ENCODE measurements around the gene STXBP6.

STXBP6 gene

DNA sequence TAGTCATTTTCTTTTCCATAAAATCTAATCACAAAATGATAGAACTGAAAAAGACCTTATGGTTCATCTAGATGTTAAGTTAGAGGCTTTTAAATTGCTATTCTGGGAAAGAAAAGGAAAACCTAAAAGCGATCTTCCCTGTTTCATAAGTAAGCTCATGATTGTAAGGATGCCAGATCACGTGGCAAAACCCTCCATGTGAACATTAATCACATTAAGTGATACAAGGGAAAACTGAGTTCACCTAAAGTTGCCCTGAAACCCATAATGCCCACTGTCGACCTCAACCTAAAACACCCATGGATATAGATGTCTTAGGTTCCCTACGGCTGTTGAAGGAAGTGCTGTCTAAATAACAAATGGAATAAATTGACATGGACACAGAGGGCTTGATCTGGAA lies 3.0 kb upstream of the STXBP6 start:
- no peak overlapping the region for H2BK5ac ChIP-seq (ENCODE audit: low read depth, low read length, poor library complexity, severe bottlenecking)
- H3K4ac ChIP-seq (ENCODE audit: low read depth in 1 of 2, low read length in 2 of 2): no peak overlapping the region
- H2AK5ac ChIP-seq (ENCODE audit: low read length, severe bottlenecking): no peak overlapping the region
- no peak overlapping the region for H3K27ac ChIP-seq (ENCODE audit: low read length, poor library complexity, severe bottlenecking)
- no peak overlapping the region for H4K8ac ChIP-seq (ENCODE audit: low read length)
- no peak overlapping the region for H4K91ac ChIP-seq (ENCODE audit: low read length)
- DNase-seq: no peak
- no peak overlapping the region for H2BK15ac ChIP-seq (ENCODE audit: low read depth, poor library complexity, severe bottlenecking)
- no peaks in the 10 kb centered on the region for H3K9me3 ChIP-seq (ENCODE audit: control insufficient read depth, low read length)
- no peak overlapping the region for H3K9ac ChIP-seq (ENCODE audit: low read length)
- no peak overlapping the region for H2AFZ ChIP-seq (ENCODE audit: low read depth, low read length)
- no peak overlapping the region for H3K4me3 ChIP-seq (ENCODE audit: insufficient read depth in 1 of 2, low read depth in 1 of 2, low read length in 2 of 2)
- H3K4me1 ChIP-seq (ENCODE audit: control insufficient read depth, insufficient read depth, low read depth, low read length): peaks cover 13% of the 10 kb centered on the region
- H2BK120ac ChIP-seq (ENCODE audit: low read depth, low read length): no peak overlapping the region
- no peak overlapping the region for H2BK12ac ChIP-seq (ENCODE audit: low read length in 2 of 2)
- H3K79me1 ChIP-seq (replicated peaks; ENCODE audit: low read length, poor library complexity, severe bottlenecking): no peaks in the 10 kb centered on the region
- no peak overlapping the region for H3K4me2 ChIP-seq (ENCODE audit: low read length, poor library complexity, severe bottlenecking)
- H3K18ac ChIP-seq (ENCODE audit: low read depth in 1 of 2, low read length in 2 of 2): no peak overlapping the region
- no peak overlapping the region for H3K23ac ChIP-seq (ENCODE audit: low read length in 2 of 2)
- H3K27me3 ChIP-seq (ENCODE audit: control insufficient read depth in 1 of 2, insufficient read depth in 1 of 2, low read length in 2 of 2): peaks cover 6 to 34% of the 10 kb centered on the region in 2 experiments
- 75% methylated on average over 2 of the region's 4 CpGs for WGBS
- H3K36me3 ChIP-seq (ENCODE audit: control insufficient read depth in 1 of 2, insufficient read depth in 2 of 2, low read depth in 1 of 2, low read length in 2 of 2): no peaks in the 10 kb centered on the region
- no peak overlapping the region for H3K14ac ChIP-seq (ENCODE audit: low read length in 2 of 2)

DNA sequence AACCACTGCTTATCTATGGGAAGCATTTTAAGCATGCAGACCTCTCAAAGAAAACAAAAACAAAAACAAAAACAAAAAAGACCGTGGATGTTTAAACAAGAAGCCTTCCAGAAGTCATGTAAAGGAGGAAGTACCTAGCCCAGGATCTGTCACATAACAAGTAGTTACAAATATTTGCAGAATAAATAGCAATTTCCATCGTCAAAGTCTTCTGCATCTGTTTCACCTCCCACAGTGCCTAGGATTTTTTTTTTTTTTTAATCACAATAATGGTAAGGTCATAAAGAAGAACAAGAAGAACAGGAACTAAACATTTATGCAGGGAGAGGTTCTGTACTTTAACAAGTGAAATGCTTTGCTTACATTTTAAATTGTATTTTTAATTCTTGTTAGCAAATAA lies 2.4 kb upstream of the STXBP6 start:
- Histone ChIP-seq H3K18ac (ENCODE audit: low read depth in 1 of 2, low read length in 2 of 2) (no peak overlapping the region), H3K9ac (ENCODE audit: low read length) (no peak overlapping the region), H2BK12ac (ENCODE audit: low read length in 2 of 2) (no peak overlapping the region), H3K4ac (ENCODE audit: low read depth in 1 of 2, low read length in 2 of 2) (no peak overlapping the region), H2BK15ac (ENCODE audit: low read depth, poor library complexity, severe bottlenecking) (no peak overlapping the region), H3K4me3 (ENCODE audit: insufficient read depth in 1 of 2, low read depth in 1 of 2, low read length in 2 of 2) (no peak overlapping the region), H3K9me3 (ENCODE audit: control insufficient read depth, low read length) (no peaks in the 10 kb centered on the region), H2BK120ac (ENCODE audit: low read depth, low read length) (no peak overlapping the region), H3K27me3 (ENCODE audit: control insufficient read depth in 1 of 2, insufficient read depth in 1 of 2, low read length in 2 of 2) (peaks cover 6 to 38% of the 10 kb centered on the region in 2 experiments), H4K91ac (ENCODE audit: low read length) (no peak overlapping the region), H3K27ac (ENCODE audit: low read length, poor library complexity, severe bottlenecking) (no peak overlapping the region), H2AK5ac (ENCODE audit: low read length, severe bottlenecking) (no peak overlapping the region), H4K8ac (ENCODE audit: low read length) (no peak overlapping the region), H3K4me1 (ENCODE audit: control insufficient read depth, insufficient read depth, low read depth, low read length) (peaks cover 13% of the 10 kb centered on the region), H3K36me3 (ENCODE audit: control insufficient read depth in 1 of 2, insufficient read depth in 2 of 2, low read depth in 1 of 2, low read length in 2 of 2) (no peaks in the 10 kb centered on the region), H3K4me2 (ENCODE audit: low read length, poor library complexity, severe bottlenecking) (no peak overlapping the region), H3K14ac (ENCODE audit: low read length in 2 of 2) (no peak overlapping the region), H2BK5ac (ENCODE audit: low read depth, low read length, poor library complexity, severe bottlenecking) (no peak overlapping the region), H2AFZ (ENCODE audit: low read depth, low read length) (no peak overlapping the region), H3K23ac (ENCODE audit: low read length in 2 of 2) (no peak overlapping the region), H3K79me1 (replicated peaks; ENCODE audit: low read length, poor library complexity, severe bottlenecking) (no peaks in the 10 kb centered on the region)
- WGBS: no CpG with 5 or more reads among the region's 2 CpGs
- DNase-seq: no peak

DNA sequence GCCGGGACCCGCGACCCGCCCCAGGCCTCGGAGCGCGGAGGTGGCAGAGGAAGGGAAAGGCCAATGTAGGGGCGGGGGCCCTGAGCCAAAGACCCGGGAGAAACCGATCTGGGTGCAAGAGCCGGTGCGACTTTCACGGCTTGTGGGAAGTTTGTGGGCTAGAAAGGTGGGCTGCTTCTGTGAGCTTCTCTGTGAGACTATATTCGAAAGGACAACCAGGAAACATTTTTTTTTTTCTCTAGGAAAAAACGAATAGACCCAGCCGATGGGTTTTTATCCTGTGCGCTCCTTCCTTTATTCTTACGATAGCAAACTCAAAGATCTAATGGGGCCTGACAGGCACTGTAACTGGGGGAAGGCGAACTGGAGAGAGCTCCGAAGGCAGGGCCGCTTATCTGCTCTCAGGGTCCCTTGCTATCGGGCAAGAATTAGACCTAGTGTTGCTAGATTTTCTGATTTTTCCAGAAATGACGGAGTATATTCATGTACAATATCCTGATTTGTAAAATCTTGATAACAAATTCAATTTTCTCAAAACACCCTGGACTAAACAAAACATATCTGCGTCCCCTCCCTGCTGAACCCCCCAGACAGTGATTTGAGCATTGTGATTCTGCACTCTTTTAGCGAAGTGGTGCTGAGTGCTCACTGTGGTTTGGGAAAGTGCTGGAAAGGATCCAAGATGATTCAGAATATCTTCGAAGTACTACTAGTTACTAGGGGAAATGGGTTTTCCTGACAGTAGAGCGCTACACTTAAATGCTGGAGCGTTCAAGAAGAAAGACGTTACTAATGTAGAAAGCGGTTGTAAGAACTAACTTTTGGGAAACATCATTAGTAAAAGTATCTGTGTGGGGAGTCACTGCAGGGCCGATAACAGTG lies 563 bp upstream of the STXBP6 start:
- Histone ChIP-seq H3K4me3 (ENCODE audit: insufficient read depth in 1 of 2, low read depth in 1 of 2, low read length in 2 of 2) (peak overlapping the region; percentile 51 to 89), H2BK15ac (ENCODE audit: low read depth, poor library complexity, severe bottlenecking) (no peak overlapping the region), H4K8ac (ENCODE audit: low read length) (peak overlapping the region; percentile 69), H2BK5ac (ENCODE audit: low read depth, low read length, poor library complexity, severe bottlenecking) (no peak overlapping the region), H3K4me2 (ENCODE audit: low read length, poor library complexity, severe bottlenecking) (peak overlapping the region; percentile 95), H3K18ac (ENCODE audit: low read depth in 1 of 2, low read length in 2 of 2) (peak overlapping the region in 1 of 2 experiments; percentile 48), H3K27ac (ENCODE audit: low read length, poor library complexity, severe bottlenecking) (no peak overlapping the region), H2AK5ac (ENCODE audit: low read length, severe bottlenecking) (no peak overlapping the region), H3K14ac (ENCODE audit: low read length in 2 of 2) (no peak overlapping the region), H4K91ac (ENCODE audit: low read length) (no peak overlapping the region), H2AFZ (ENCODE audit: low read depth, low read length) (peak overlapping the region; percentile 68), H3K4ac (ENCODE audit: low read depth in 1 of 2, low read length in 2 of 2) (peak overlapping the region in 1 of 2 experiments; percentile 35), H3K79me1 (replicated peaks; ENCODE audit: low read length, poor library complexity, severe bottlenecking) (no peaks in the 10 kb centered on the region), H3K23ac (ENCODE audit: low read length in 2 of 2) (no peak overlapping the region), H3K27me3 (ENCODE audit: control insufficient read depth in 1 of 2, insufficient read depth in 1 of 2, low read length in 2 of 2) (peaks cover 6 to 38% of the 10 kb centered on the region in 2 experiments), H2BK120ac (ENCODE audit: low read depth, low read length) (no peak overlapping the region), H3K9me3 (ENCODE audit: control insufficient read depth, low read length) (no peaks in the 10 kb centered on the region), H3K4me1 (ENCODE audit: control insufficient read depth, insufficient read depth, low read depth, low read length) (peaks cover 13% of the 10 kb centered on the region), H2BK12ac (ENCODE audit: low read length in 2 of 2) (no peak overlapping the region), H3K36me3 (ENCODE audit: control insufficient read depth in 1 of 2, insufficient read depth in 2 of 2, low read depth in 1 of 2, low read length in 2 of 2) (no peaks in the 10 kb centered on the region), H3K9ac (ENCODE audit: low read length) (peak overlapping the region; percentile 81)
- peak; percentile 62 for DNase-seq
- WGBS: 13% methylated on average over 28 of the region's 31 CpGs

DNA sequence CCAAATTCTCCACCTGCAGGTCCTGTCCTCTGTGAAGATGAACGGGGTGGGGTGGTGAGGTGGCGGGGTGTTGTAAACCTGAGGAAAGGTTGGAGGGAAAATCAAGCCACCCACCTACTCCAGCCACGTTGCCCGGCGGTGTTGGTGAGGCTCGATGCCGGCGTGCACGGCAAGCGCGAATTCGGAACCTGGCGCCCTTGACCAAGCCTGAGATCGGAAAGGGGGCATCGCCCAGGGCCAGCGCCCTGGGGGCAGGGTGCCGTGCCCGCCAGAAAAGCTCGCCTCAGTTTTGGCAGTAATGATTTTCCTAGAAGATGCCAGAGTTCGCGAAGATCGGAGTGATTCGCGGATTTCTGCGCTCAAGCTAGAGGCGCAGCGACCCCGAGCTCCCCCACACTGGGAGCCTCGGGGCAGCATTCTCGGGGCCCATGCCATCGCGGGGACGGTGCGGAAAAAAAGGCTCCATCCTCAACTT lies 817 bp downstream of the STXBP6 start:
- Histone ChIP-seq H3K27ac (ENCODE audit: low read length, poor library complexity, severe bottlenecking) (no peak overlapping the region), H3K9ac (ENCODE audit: low read length) (peak overlapping the region; percentile 85), H3K4me1 (ENCODE audit: control insufficient read depth, insufficient read depth, low read depth, low read length) (peaks cover 13% of the 10 kb centered on the region), H3K36me3 (ENCODE audit: control insufficient read depth in 1 of 2, insufficient read depth in 2 of 2, low read depth in 1 of 2, low read length in 2 of 2) (no peaks in the 10 kb centered on the region), H2AFZ (ENCODE audit: low read depth, low read length) (no peak overlapping the region), H3K14ac (ENCODE audit: low read length in 2 of 2) (peak overlapping the region in 1 of 2 experiments; percentile 80), H3K9me3 (ENCODE audit: control insufficient read depth, low read length) (no peaks in the 10 kb centered on the region), H4K91ac (ENCODE audit: low read length) (no peak overlapping the region), H3K23ac (ENCODE audit: low read length in 2 of 2) (no peak overlapping the region), H2BK5ac (ENCODE audit: low read depth, low read length, poor library complexity, severe bottlenecking) (no peak overlapping the region), H2BK12ac (ENCODE audit: low read length in 2 of 2) (peak overlapping the region in 1 of 2 experiments; percentile 23), H3K79me1 (replicated peaks; ENCODE audit: low read length, poor library complexity, severe bottlenecking) (no peaks in the 10 kb centered on the region), H3K18ac (ENCODE audit: low read depth in 1 of 2, low read length in 2 of 2) (peak overlapping the region; percentile 43 to 78), H3K4me3 (ENCODE audit: insufficient read depth in 1 of 2, low read depth in 1 of 2, low read length in 2 of 2) (peak overlapping the region; percentile 17 to 89), H3K4me2 (ENCODE audit: low read length, poor library complexity, severe bottlenecking) (peak overlapping the region; percentile 95), H3K4ac (ENCODE audit: low read depth in 1 of 2, low read length in 2 of 2) (no peak overlapping the region), H3K27me3 (ENCODE audit: control insufficient read depth in 1 of 2, insufficient read depth in 1 of 2, low read length in 2 of 2) (peaks cover 6 to 38% of the 10 kb centered on the region in 2 experiments), H4K8ac (ENCODE audit: low read length) (no peak overlapping the region), H2AK5ac (ENCODE audit: low read length, severe bottlenecking) (no peak overlapping the region), H2BK120ac (ENCODE audit: low read depth, low read length) (peak overlapping the region; percentile 34), H2BK15ac (ENCODE audit: low read depth, poor library complexity, severe bottlenecking) (peak overlapping the region; percentile 80)
- WGBS: 3% methylated on average over 34 of the region's 34 CpGs
- peak; percentile 21 for DNase-seq
